HG03520 (cell line): ENCODE data around the gene PPM1N.
"Not testable (repeated sequence)": the region's sequence is repeated elsewhere in the genome, so short reads cannot be mapped to it uniquely, and the experiment has no call there.

ENCODE experiments used
- ATAC-seq: cut with Tn5 transposase; IDR thresholded peaks from one replicate; pipeline ENCODE4 v1.9.1; 2021; ENCODE audit warnings: mild to moderate bottlenecking, moderate library complexity; ENCODE audit not compliant: unreplicated experiment

Gene PPM1N

DNA sequence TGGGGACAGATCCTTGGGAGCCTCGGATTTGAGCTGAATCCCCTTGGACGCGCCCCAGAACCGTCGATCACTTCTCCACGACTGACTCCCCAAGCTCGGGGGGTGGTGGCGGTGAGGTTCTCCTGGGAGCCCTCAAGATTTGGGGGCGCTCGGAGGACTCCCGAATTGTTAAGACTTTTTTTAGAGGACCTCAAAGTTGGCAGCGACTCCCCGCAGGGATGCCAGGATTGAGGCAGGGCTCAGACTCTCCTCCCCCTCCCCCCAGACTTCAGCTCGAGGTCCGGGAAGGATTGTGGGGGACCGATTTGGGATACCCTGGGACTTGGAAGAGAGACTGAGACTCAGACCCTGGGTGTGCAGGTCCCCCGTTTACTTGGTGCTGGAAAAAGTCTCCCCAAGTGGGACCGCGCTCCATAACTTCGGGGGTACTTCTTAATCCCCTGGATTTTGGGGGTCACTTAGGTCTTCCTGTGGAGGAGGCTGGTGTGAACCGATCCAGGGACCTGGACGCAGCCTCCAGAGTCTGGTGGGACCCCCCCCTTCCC is 9.7 kb downstream of the PPM1N start:
- ATAC-seq: no peak

DNA sequence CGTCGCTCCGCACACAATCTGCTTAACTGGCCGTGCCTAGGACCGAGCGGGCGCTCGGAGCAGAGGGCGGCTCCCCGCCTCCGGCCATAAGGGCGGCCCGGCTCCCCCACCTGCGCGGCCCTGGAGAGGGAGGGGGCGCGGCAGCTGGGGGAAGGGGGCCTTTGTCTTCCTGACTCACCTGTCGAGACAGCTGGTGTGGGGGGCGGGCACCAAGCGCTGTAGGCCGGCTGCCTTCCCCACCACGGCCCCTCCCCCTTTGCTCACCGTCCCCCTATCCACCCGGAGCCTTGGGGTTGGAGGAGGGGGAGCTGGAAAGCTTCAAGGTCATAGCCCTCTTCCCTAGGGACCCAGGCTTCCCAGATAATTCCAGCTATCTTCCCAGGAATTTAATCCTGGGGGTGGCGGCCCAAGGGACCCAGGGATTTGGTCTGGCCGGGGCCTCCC is 10.2 kb downstream of the PPM1N start:
- ATAC-seq: no peak

DNA sequence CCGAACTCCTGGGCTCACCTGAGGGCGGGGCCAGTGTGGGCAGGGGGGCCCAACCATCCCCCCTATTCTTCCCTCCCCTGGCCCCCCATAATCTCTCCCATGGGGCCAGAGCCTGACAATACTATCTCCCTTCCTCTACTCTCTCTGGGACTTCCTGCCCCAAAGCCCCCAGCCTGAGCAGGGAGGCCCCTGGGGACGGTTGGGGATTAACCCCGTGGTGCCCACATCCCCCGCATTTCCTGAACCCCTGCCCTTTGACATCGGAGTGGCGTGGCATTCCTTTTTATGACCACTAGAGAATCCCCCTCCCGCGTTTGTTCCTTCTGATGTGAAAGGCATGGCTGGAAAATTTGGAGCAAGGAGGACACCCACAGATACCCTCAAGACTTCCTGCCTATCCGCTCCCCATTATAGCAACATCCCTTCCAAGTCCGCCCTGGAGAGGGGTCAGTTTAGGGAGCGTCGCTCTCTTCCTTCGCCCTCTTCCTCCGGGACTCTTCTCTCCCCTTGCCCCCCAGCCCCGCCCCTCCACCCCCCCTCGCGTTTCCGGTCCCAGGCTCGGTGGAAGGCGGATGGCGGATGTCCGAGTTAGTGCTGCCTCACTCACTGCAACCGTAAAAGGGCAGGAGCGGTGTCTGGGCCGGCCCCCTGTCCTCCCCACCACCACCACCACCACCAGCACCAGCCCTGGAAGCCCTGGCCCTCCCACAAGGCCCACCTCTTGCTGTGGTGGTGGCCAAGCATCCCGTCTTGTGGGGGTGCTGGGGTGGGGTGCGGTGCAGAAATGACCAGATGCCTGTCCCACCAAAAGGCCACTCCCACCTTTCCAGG is 10.8 kb downstream of the PPM1N start:
- ATAC-seq: no peak

DNA sequence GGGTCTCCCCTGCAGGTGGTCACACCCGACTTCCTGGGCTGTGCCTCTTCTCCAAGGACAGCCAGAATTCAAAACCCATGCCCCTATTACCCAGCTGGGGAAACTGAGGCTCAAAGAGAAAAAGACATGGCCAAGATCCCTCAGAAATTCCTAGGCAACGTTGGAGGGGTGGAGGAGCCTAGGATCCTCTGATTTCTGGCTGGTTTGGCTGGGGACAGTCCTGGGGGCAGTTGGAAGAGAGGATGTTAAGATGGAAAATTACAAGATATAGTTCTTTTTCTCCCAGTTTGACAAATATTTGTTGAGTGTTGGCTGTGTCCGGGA is 11.4 kb downstream of the PPM1N start:
- ATAC-seq: no peak

DNA sequence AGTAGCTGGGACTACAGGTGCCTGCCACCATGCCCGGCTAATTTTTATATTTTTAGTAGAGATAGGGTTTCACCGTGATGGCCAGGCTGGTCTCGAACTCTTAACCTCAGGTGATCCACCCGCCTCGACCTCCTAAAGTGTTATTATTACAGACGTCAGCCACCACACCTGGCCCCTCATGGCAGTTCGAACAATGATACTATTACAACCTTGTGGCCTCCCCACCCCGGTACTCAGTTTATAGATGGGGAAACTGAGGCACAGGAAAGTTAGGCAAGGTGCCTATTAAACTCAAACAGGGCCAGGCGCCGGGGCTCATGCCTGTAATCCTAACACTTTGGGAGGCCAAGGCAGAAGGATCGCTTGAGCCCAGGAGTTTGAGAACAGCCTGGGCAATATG is 12.1 kb downstream of the PPM1N start:
- ATAC-seq: not testable (repeated sequence)

DNA sequence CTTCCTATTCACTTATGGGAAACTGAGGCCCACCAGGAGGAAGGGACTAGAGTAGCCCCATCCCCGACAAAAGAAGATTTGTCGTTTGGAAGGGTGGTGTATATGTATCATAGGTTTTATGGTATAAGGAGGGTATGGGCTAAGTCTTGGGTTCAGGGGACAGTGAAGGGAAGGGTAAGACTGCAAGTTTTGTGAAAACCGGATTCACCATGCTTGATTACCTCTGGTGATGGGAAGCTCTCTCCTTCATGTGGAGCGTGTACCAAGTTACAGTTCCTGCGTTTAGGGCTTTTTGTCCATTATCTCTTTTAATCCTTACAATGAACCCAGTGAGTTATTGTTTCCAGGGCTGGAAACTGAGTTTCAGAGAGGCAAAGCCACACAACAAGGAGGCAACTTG is 12.8 kb downstream of the PPM1N start:
- no peak for ATAC-seq

DNA sequence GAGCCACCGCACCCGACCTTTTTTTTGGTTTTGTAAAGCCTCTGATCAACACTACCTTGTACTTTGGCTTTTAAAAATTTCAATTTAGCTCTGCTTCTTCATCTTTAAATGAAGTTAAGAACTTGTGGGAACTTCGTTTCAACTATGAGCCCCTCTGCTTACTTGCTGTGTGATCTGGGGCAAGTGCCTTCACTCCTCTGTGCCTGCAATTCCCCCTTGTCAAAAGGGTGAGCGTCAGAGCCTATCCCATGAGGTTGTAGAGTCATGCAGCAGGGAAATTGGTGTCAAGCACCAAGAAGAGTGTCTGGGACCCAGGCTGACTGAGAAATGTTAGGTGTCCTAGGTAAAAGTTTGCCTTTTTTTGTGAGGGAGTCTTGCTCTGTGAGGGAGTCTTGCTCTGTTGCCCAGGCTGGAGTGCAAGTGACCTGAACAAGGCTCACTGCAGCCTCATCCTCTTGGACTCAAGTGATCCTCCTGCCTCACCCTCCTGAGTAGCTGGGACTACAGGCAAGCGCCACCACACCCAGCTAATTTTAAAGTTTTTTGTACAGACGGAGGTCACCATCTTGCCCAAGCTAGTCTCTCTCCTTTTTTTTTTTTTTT is 14.7 kb downstream of the PPM1N start:
- ATAC-seq: no peak

DNA sequence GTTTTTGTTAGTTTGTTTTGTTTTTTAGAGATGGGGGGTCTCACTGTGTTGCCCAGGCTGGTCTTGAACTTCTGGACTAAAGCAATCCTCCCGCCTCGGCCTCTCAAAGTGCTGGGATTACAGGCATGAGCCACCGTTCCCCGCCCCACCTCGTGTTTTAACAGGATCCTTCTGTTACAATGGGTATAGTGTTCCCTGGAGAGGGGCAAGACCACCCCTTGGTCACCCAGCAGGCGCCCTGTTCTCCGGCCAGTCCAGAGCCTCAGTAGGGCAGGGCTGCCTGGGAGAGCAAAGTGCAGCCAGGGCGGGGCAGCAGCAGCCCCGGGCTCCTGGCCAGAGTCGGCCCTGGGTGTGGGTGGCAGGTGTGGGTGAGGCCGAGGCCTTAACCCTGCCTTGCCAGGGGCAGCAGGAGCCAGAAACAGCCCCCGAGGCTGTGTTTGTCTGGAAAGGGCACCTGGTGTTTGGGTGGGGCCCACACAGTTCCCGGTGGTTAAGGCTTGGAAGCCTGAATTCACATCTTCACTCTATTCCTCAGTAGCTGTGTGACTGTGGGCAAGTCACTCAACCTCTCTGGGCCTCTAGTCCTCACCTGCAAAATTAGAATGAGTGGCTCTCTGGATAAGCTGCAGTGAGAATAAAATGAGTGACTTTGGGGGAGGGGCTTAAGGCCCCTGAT is 16.3 kb downstream of the PPM1N start:
- ATAC-seq: no peak

DNA sequence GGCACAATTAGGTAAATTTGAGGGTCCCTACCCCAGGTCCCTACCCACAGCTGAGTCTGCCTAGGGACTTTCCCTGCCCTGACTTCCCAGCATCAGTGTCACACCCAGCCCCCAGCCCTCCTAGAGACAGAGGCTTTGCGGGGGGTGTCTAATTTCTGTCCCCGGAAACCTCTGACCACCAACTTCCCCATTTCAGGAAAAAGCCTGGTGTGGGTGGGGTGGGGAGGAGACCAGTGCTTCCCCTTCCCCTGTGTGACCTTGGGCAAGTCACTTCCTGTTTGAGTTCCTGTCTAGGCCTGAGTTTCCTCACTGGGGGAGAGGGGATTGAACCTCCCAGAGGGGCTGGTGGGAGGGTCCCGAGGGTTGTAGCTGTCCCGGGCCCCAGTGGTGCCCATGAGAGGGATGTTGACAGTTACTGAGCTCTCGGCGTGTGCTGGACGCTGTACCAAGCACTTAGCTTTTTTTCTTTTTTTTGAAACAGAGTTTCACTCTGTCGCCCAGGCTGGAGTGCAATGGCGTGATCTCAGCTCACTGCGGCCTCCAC is 16.9 kb downstream of the PPM1N start:
- no peak for ATAC-seq

DNA sequence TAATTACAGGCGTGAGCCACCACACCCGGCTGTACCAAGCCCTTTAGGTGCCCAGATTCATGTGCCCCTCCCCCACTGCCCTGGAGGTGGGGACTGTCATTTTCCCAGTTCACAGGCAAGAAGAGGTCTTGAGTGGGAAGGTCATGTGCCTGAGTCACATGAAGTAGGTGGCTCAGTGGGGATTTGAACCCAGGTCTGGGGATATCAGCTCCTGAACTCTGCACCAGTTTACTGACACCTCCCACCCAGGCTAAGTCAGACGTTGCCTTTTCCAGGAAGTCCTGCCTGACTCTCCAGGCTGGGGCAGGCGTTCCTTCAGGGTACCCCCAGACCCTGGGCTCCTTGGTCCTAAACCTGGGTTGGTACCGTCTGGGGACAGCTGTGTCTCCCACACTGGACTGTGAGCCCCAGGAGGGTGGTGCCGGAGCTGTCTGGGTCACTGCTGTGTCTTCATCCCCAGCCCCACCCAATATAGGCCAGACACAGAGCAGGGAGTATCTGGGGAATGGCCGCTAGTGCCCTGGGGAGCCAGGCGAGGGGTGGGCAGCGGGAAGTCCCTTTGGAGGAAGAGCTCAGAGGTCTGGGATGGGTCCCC is 17.7 kb downstream of the PPM1N start:
- ATAC-seq: no peak

DNA sequence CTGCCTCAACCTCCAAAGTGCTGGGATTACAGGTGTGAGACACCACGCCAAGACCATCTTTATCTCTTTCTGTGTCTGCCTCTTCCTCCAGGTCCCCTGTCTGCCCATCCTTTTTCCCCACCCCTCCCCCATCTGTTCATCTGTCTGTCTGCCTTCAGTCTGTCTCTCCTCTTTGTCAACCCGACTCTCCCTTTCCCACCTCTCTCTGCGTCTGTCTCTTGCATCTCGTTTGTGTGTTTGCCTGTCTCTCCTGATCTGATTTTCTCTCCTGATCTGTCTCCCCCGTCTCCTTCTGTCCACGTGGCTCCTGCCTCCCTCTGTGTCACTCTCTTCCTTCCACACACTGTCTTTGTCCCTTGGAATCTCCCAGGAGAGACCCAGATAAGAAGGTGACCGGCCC is 19.0 kb downstream of the PPM1N start:
- ATAC-seq: no peak

DNA sequence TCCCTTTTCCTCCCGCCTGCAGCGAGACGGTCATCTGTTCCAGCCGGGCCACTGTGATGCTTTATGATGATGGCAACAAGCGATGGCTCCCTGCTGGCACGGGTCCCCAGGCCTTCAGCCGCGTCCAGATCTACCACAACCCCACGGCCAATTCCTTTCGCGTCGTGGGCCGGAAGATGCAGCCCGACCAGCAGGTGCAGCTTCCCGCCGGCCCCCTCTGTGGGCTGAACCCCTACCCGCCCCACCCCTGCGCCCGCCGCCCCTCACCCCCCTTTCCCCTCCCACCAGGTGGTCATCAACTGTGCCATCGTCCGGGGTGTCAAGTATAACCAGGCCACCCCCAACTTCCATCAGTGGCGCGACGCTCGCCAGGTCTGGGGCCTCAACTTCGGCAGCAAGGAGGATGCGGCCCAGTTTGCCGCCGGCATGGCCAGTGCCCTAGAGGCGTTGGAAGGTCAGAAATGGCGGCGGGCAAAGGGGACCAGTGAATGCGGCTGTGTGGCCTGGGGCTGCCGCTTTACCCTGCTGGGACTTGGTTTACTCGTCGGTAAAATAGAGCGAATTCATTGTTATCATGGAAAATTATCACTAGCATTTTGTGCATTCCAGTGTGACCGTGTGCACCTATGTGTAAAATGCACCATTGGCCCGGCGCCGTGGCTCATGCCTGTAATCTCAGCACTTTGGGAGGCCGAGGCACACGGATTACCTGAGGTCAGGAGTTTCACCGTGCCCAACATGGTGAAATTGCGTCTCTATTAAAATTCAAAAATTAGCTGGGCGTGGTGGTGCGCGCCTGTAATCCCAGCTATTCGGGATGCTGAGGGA is 19.6 kb downstream of the PPM1N start:
- ATAC-seq: no peak

DNA sequence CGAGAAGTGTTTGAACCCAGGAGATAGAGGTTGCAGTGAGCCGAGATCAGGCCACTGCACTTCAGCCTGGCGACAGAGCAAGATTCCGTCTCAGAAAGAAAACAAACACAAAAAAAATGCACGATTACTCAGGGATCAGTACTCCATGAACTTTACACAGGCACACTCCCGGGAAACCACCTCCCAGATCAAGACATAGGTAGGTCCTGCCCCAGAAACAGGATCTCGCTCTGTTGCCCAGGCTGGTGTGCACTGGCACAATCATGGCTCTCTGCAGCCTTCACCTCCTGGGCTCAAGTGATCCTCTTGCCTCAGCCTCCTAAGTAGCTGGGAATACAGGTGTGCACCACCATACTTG is 20.2 kb downstream of the PPM1N start:
- ATAC-seq: no peak

DNA sequence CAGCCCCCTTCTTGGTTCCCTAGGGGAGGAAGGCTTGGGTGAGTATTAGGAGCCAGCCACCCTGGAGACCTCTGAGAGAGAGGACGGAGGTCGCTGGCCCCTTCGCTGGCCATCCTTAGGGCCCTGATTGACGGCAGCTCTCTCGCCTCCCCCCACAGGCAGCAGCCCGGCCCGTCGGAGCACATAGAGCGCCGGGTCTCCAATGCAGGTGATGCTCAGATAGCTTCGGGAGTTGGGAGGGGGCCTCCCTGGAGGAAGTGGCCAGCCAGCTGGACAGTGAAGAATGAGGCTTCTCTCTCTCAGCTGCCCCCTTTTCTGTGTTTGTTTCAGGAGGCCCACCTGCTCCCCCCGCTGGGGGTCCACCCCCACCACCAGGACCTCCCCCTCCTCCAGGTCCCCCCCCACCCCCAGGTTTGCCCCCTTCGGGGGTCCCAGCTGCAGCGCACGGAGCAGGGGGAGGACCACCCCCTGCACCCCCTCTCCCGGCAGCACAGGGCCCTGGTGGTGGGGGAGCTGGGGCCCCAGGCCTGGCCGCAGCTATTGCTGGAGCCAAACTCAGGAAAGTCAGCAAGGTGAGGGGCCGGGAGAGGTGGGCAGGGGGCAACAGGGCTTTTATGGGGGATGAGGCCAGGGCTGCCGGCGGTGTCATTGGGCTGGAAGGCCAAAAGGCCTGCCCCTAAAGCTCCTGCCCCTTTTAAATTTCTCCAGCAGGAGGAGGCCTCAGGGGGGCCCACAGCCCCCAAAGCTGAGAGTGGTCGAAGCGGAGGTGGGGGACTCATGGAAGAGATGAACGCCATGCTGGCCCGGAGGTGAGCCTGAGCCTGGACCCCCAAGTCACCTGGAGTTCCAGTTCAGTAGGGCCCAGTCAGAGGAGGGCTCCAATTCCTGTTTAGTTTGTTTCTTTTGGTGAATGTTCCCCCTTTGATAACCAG is 24.0 kb downstream of the PPM1N start:
- no peak for ATAC-seq

DNA sequence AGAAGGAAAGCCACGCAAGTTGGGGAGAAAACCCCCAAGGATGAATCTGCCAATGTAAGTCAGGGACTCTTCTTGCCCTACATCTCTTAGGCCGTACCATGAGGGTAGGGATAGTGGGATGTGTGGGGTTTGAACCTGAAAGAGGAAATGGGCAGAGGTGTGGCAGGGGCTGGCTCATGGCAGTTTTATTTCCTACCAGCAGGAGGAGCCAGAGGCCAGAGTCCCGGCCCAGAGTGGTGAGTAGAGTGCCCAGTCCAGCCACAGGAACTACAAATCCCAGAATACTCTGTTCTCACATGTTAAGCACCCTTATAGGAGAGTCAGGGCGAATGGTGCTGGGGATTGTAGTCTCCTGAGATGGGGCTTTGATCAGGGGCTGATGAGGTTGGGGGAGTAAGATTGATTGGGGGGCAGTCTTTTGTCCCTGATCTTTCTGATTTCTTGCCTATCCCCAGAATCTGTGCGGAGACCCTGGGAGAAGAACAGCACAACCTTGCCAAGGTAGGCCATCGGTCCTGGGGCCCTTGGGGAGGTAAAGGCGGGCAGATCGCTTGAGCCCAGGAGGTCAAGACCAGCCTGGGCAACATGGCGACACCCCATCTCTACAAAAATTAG is 25.5 kb downstream of the PPM1N start:
- ATAC-seq: peak; percentile 80

DNA sequence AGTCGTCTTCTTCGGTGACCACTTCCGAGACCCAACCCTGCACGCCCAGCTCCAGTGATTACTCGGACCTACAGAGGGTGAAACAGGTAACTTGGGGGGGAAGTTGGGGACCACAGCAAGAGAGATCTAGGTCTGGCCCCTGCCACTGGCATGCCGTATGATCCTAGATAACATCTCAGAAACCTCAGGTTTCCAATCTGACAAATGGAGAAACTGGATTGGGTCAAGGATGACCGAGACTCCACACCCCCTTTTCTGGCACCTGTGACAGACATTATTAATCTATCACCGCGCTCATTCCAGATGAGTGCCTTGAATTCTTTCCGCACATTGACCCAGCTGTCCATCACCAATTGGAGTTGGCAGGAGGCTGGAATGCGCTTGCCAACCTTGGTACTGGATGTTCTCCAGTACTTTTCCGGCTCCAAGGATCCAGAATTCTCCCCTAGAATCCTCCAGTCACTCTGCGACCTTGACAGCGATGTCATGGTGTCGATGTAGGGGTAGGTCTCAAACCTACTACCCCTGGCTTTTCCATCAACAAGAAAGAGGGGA is 26.4 kb downstream of the PPM1N start:
- no peak for ATAC-seq

DNA sequence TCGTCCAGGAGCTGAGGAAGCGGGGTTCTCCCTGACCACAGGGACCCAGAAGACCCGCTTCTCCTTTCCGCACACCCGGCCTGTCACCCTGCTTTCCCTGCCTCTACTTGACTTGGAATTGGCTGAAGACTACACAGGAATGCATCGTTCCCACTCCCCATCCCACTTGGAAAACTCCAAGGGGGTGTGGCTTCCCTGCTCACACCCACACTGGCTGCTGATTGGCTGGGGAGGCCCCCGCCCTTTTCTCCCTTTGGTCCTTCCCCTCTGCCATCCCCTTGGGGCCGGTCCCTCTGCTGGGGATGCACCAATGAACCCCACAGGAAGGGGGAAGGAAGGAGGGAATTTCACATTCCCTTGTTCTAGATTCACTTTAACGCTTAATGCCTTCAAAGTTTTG is 27.9 kb downstream of the PPM1N start:
- ATAC-seq: no peak

DNA sequence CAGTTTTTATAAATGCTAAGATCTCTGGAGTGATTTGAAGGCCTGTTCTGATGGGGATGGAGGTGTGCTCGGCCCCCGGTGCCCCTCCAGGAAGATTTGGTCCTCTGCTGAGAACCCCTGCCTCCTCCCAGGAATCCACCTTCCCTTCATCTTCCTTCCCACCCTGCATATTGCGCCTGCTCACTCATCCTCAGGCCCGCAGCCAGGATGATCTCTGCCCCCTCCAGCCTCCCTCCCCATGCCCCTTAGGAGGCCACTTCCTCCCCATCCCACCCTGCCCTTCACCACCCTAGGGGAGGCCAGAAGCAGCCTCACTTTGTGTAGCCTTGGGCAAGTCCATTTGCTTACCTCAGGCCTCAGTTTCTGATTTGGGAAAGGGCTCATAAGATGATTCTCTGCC is 28.7 kb downstream of the PPM1N start:
- no peak for ATAC-seq

DNA sequence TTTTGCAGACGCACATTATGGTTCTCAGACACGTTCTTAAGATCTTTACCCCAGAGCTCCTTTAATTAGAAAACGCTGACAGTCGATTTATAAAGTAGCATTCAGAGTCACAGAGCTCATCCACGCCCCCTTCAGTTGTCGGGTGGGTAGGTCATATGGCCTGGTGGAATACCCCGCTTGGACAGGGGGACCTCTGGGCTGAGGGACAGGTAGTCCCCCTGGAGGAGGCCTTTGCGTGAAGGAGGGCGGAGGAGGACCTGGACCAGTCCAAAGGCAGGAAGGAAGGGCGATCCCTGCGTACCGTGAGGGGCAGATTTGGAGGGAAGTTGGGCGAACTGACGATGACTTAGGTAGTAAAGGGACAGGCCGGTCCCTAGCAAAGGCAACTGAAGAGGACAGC is 29.5 kb downstream of the PPM1N start:
- ATAC-seq: no peak
